Astrocyte (in vitro differentiated cells and primary cell): ENCODE data around the gene EIF4E1B.

Experiments
- CTCF ChIP-seq: IDR thresholded peaks from 2 replicates; pipeline ENCODE4 v1.5.1; 2011; ENCODE audit warnings: low read depth, mild to moderate bottlenecking, inconsistent platforms, low read length, moderate library complexity; ENCODE audit not compliant: insufficient read depth
- EZH2 ChIP-seq: IDR thresholded peaks from 2 replicates; pipeline ENCODE4 v1.6.1; 2012; ENCODE audit warnings: mild to moderate bottlenecking, low read length, inconsistent platforms; ENCODE audit not compliant: insufficient read depth

- no peak for TF ChIP-seq CTCF
- TF ChIP-seq EZH2, result no peak
Observed at GRCh38 chr5:176608937-176609723, 21.3 kb upstream of the EIF4E1B start.
